ENCODE data around the gene STK32C.
"Not testable (repeated sequence)": the region's sequence is repeated elsewhere in the genome, so short reads cannot be mapped to it uniquely, and the experiment has no call there.

Gene STK32C

GRCh38 chr10:132345345-132345744, 37.6 kb upstream of the STK32C start:
- H3K4me1 ChIP-seq (ENCODE audit: insufficient read depth, insufficient read length): no peaks in the 10 kb centered on the region
- no peaks in the 10 kb centered on the region for H3K9me3 ChIP-seq (ENCODE audit: insufficient read depth, low read length)
- no peak for TF ChIP-seq ZNF274 (IDR thresholded peaks at IDR 0.05; ENCODE audit: low read depth, low read length)
- TF ChIP-seq YY1 (IDR thresholded peaks at IDR 0.05; ENCODE audit: insufficient read depth, insufficient read length): no peak
- TF ChIP-seq SUZ12 (IDR thresholded peaks at IDR 0.05; ENCODE audit: extremely low read depth, insufficient read depth, insufficient read length): no peak
- H3K9ac ChIP-seq (ENCODE audit: insufficient read length, low read depth): no peak overlapping the region
- H3K27me3 ChIP-seq (ENCODE audit: insufficient read depth, insufficient read length): no peaks in the 10 kb centered on the region
- no peak overlapping the region for H3K4me3 ChIP-seq (ENCODE audit: insufficient read length, low read depth)
- DNase-seq (ENCODE audit: low read depth, low spot score): no peak
- peaks cover 3% of the 10 kb centered on the region for H3K36me3 ChIP-seq (ENCODE audit: insufficient read depth, insufficient read length, low read length)

- TF ChIP-seq SUZ12 (IDR thresholded peaks at IDR 0.05; ENCODE audit: extremely low read depth, insufficient read depth, insufficient read length) (no peak), ZNF274 (IDR thresholded peaks at IDR 0.05; ENCODE audit: low read depth, low read length) (no peak), YY1 (IDR thresholded peaks at IDR 0.05; ENCODE audit: insufficient read depth, insufficient read length) (no peak)
- no peaks in the 10 kb centered on the region for H3K9me3 ChIP-seq (ENCODE audit: insufficient read depth, low read length)
- no peak overlapping the region for H3K9ac ChIP-seq (ENCODE audit: insufficient read length, low read depth)
- no peak for DNase-seq (ENCODE audit: low read depth, low spot score)
- H3K4me1 ChIP-seq (ENCODE audit: insufficient read depth, insufficient read length): no peaks in the 10 kb centered on the region
- H3K27me3 ChIP-seq (ENCODE audit: insufficient read depth, insufficient read length): no peaks in the 10 kb centered on the region
- H3K4me3 ChIP-seq (ENCODE audit: insufficient read length, low read depth): no peak overlapping the region
- H3K36me3 ChIP-seq (ENCODE audit: insufficient read depth, insufficient read length, low read length): peaks cover 3% of the 10 kb centered on the region
These were observed 36.6 kb upstream of the STK32C start for GRCh38 chr10:132344386-132344785.

- Histone ChIP-seq H3K4me1 (ENCODE audit: insufficient read depth, insufficient read length) (no peaks in the 10 kb centered on the region), H3K9ac (ENCODE audit: insufficient read length, low read depth) (no peak overlapping the region), H3K4me3 (ENCODE audit: insufficient read length, low read depth) (no peak overlapping the region), H3K36me3 (ENCODE audit: insufficient read depth, insufficient read length, low read length) (no peaks in the 10 kb centered on the region), H3K9me3 (ENCODE audit: insufficient read depth, low read length) (no peaks in the 10 kb centered on the region), H3K27me3 (ENCODE audit: insufficient read depth, insufficient read length) (no peaks in the 10 kb centered on the region)
- no peak for DNase-seq (ENCODE audit: low read depth, low spot score)
- TF ChIP-seq ZNF274 (IDR thresholded peaks at IDR 0.05; ENCODE audit: low read depth, low read length): no peak
These were observed 34.8 kb upstream of the STK32C start for GRCh38 chr10:132342553-132342952.

DNA sequence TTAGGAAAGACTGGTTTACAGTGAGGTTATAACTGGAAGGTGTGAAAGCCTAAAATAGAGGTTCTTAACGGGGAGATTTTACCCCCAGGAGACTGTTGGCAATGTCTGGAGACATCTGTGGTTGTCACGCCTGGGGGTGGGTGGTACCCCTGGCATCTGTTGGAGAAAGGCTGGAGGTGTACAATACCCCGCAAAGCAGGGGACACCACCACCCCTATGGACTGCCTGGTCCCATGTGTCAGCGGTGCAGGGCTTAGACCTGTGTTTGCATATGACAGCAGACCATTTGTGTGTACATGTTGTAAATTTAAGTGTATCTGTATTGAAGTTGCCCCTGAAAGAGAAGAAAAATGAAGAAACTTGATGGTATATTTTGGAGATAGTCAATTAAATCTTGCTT, 34.0 kb upstream of the STK32C start:
- no peak for TF ChIP-seq YY1 (IDR thresholded peaks at IDR 0.05; ENCODE audit: insufficient read depth, insufficient read length)
- no peak for TF ChIP-seq SUZ12 (IDR thresholded peaks at IDR 0.05; ENCODE audit: extremely low read depth, insufficient read depth, insufficient read length)
- no peak for TF ChIP-seq ZNF274 (IDR thresholded peaks at IDR 0.05; ENCODE audit: low read depth, low read length)
- H3K27me3 ChIP-seq (ENCODE audit: insufficient read depth, insufficient read length): no peaks in the 10 kb centered on the region
- H3K4me1 ChIP-seq (ENCODE audit: insufficient read depth, insufficient read length): no peaks in the 10 kb centered on the region
- no peak for DNase-seq (ENCODE audit: low read depth, low spot score)
- H3K9me3 ChIP-seq (ENCODE audit: insufficient read depth, low read length): no peaks in the 10 kb centered on the region
- no peaks in the 10 kb centered on the region for H3K36me3 ChIP-seq (ENCODE audit: insufficient read depth, insufficient read length, low read length)
- no peak overlapping the region for H3K9ac ChIP-seq (ENCODE audit: insufficient read length, low read depth)
- no peak overlapping the region for H3K4me3 ChIP-seq (ENCODE audit: insufficient read length, low read depth)

- no peak for DNase-seq (ENCODE audit: low read depth, low spot score)
- no peaks in the 10 kb centered on the region for H3K9me3 ChIP-seq (ENCODE audit: insufficient read depth, low read length)
These were observed 33.3 kb upstream of the STK32C start for GRCh38 chr10:132341017-132341416.

DNA sequence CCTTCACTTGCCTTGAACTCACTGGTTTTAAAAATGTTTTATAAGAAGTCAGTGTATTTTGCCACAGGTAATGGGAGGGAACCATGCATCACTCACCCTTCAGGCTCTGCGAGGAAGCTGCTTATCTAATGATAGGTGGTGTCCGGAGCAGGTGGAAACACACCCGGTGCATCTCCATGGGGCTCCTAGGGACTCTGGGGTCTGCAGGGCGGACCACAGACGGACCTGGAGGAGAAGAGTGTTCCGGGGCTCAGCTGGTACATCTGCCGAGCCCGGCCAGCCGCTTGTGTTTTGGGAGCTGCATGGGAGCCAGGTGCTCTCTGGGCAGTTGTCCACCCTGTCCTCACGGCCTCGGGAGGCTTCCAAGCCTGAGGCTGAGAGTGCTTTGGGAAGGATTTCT, 31.5 kb upstream of the STK32C start:
- DNase-seq (ENCODE audit: low read depth, low spot score): no peak
- no peak for TF ChIP-seq ZNF274 (IDR thresholded peaks at IDR 0.05; ENCODE audit: low read depth, low read length)

More at GRCh38 chr10:132341017-132341416, 33.3 kb upstream of the STK32C start:
- TF ChIP-seq YY1 (IDR thresholded peaks at IDR 0.05; ENCODE audit: insufficient read depth, insufficient read length): no peak
- no peak for TF ChIP-seq SUZ12 (IDR thresholded peaks at IDR 0.05; ENCODE audit: extremely low read depth, insufficient read depth, insufficient read length)
- TF ChIP-seq ZNF274 (IDR thresholded peaks at IDR 0.05; ENCODE audit: low read depth, low read length): no peak
- H3K9ac ChIP-seq (ENCODE audit: insufficient read length, low read depth): no peak overlapping the region
- H3K4me3 ChIP-seq (ENCODE audit: insufficient read length, low read depth): no peak overlapping the region
- no peaks in the 10 kb centered on the region for H3K36me3 ChIP-seq (ENCODE audit: insufficient read depth, insufficient read length, low read length)
- H3K4me1 ChIP-seq (ENCODE audit: insufficient read depth, insufficient read length): no peaks in the 10 kb centered on the region
- no peaks in the 10 kb centered on the region for H3K27me3 ChIP-seq (ENCODE audit: insufficient read depth, insufficient read length)

DNA sequence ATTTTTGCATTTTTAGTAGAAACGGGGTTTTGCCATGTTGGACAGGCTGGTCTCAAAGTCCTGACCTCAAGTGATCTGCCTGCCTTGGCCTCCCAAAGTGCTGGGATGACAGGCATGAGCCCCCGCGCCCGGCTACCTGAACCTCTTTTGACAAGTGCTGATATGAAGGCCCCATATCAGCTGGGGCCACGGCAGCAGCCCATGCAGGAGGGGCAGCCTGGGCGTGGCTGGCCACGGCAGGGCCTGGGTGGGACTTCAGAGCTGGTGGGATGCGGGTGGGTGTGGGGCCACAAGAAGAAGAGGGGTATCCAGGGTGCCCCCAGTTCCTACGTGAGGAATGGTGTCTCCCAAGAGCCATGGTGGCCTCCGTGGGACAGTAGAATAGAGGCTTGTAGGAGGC, 31.1 kb upstream of the STK32C start:
- Histone ChIP-seq H3K4me1 (ENCODE audit: insufficient read depth, insufficient read length) (no peaks in the 10 kb centered on the region), H3K4me3 (ENCODE audit: insufficient read length, low read depth) (no peak overlapping the region), H3K27me3 (ENCODE audit: insufficient read depth, insufficient read length) (no peaks in the 10 kb centered on the region), H3K9me3 (ENCODE audit: insufficient read depth, low read length) (no peaks in the 10 kb centered on the region), H3K9ac (ENCODE audit: insufficient read length, low read depth) (no peak overlapping the region), H3K36me3 (ENCODE audit: insufficient read depth, insufficient read length, low read length) (no peaks in the 10 kb centered on the region)
- no peak for DNase-seq (ENCODE audit: low read depth, low spot score)
- TF ChIP-seq YY1 (IDR thresholded peaks at IDR 0.05; ENCODE audit: insufficient read depth, insufficient read length) (no peak), ZNF274 (IDR thresholded peaks at IDR 0.05; ENCODE audit: low read depth, low read length) (no peak), SUZ12 (IDR thresholded peaks at IDR 0.05; ENCODE audit: extremely low read depth, insufficient read depth, insufficient read length) (no peak)

More for the DNA sequence above, 31.5 kb upstream of the STK32C start:
- no peaks in the 10 kb centered on the region for H3K4me1 ChIP-seq (ENCODE audit: insufficient read depth, insufficient read length)
- H3K4me3 ChIP-seq (ENCODE audit: insufficient read length, low read depth): no peak overlapping the region
- no peaks in the 10 kb centered on the region for H3K9me3 ChIP-seq (ENCODE audit: insufficient read depth, low read length)
- no peak overlapping the region for H3K9ac ChIP-seq (ENCODE audit: insufficient read length, low read depth)
- H3K27me3 ChIP-seq (ENCODE audit: insufficient read depth, insufficient read length): no peaks in the 10 kb centered on the region
- H3K36me3 ChIP-seq (ENCODE audit: insufficient read depth, insufficient read length, low read length): no peaks in the 10 kb centered on the region

GRCh38 chr10:132337854-132338253, 30.1 kb upstream of the STK32C start:
- not testable (repeated sequence) for H3K4me3 ChIP-seq (ENCODE audit: insufficient read length, low read depth); H3K4me1 ChIP-seq (ENCODE audit: insufficient read depth, insufficient read length); H3K27me3 ChIP-seq (ENCODE audit: insufficient read depth, insufficient read length); DNase-seq (ENCODE audit: low read depth, low spot score); H3K9ac ChIP-seq (ENCODE audit: insufficient read length, low read depth); H3K9me3 ChIP-seq (ENCODE audit: insufficient read depth, low read length); H3K36me3 ChIP-seq (ENCODE audit: insufficient read depth, insufficient read length, low read length)
